PFSK-1 (cell line): ENCODE data around the gene SLC9A5.

Source experiments
- FOXP2 ChIP-seq: optimal IDR thresholded peaks from 2 replicates; pipeline ENCODE3; 2011; ENCODE audit warnings: borderline replicate concordance, control low read depth, inconsistent platforms; ENCODE audit not compliant: insufficient read depth; ENCODE audit errors: extremely low read length, extremely low read depth
- POLR2AphosphoS5 ChIP-seq: IDR thresholded peaks from 2 replicates; pipeline ENCODE4 v1.6.1; 2012; ENCODE audit warnings: low read depth, mild to moderate bottlenecking, control low read depth, low read length, moderate library complexity
- SIN3A ChIP-seq: IDR thresholded peaks from 2 replicates; pipeline ENCODE4 v1.6.1; 2012; ENCODE audit warnings: mild to moderate bottlenecking, low read length, moderate library complexity, borderline replicate concordance; ENCODE audit not compliant: insufficient read depth
- TAF1 ChIP-seq: IDR thresholded peaks from 2 replicates; pipeline ENCODE4 v1.6.1; 2012; ENCODE audit warnings: low read length, control low read depth, borderline replicate concordance; ENCODE audit not compliant: insufficient read depth
- TF ChIP-seq, protein P1 (sequence below), 2 experiments: IDR thresholded peaks; 2 replicates each; pipeline versions ENCODE4 v1.6.1 to v1.8.0; 2011 to 2012; ENCODE audit warnings: low read depth in 2 of 2, low read length in 2 of 2, control low read depth in 1 of 2, inconsistent platforms in 1 of 2, mild to moderate bottlenecking in 1 of 2, moderate library complexity in 1 of 2; ENCODE audit not compliant: insufficient read depth in 1 of 2

DNA sequence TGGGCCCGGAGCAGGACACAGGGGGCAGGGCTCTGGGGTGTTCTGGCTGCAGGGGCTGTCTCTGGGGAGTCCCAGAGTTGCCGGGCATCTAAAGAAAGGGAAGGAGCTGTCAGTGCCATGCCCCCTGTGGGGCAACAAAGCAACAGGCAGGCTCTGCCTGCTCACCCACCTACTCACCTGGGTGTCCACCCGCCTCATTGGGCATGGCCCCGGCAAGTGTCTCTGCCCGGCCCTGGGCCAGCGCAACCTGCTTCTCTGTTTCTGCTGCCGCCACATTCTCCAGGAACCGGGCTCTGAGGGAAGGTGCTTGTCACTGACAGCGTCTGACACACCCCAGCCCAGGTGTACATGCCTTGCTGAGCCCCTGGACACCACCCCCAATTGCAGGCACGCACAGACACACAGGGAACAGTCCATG, 14.6 kb upstream of the SLC9A5 start:
- TF ChIP-seq SIN3A (no peak), TAF1 (no peak), POLR2AphosphoS5 (no peak), FOXP2 (no peak)
- TF ChIP-seq, protein P1, sequence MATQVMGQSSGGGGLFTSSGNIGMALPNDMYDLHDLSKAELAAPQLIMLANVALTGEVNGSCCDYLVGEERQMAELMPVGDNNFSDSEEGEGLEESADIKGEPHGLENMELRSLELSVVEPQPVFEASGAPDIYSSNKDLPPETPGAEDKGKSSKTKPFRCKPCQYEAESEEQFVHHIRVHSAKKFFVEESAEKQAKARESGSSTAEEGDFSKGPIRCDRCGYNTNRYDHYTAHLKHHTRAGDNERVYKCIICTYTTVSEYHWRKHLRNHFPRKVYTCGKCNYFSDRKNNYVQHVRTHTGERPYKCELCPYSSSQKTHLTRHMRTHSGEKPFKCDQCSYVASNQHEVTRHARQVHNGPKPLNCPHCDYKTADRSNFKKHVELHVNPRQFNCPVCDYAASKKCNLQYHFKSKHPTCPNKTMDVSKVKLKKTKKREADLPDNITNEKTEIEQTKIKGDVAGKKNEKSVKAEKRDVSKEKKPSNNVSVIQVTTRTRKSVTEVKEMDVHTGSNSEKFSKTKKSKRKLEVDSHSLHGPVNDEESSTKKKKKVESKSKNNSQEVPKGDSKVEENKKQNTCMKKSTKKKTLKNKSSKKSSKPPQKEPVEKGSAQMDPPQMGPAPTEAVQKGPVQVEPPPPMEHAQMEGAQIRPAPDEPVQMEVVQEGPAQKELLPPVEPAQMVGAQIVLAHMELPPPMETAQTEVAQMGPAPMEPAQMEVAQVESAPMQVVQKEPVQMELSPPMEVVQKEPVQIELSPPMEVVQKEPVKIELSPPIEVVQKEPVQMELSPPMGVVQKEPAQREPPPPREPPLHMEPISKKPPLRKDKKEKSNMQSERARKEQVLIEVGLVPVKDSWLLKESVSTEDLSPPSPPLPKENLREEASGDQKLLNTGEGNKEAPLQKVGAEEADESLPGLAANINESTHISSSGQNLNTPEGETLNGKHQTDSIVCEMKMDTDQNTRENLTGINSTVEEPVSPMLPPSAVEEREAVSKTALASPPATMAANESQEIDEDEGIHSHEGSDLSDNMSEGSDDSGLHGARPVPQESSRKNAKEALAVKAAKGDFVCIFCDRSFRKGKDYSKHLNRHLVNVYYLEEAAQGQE (IDR thresholded peaks at IDR 0.05; ENCODE audit: insufficient read depth in 1 of 2, low read depth in 2 of 2, low read length in 2 of 2): no peak
